Breast epithelium (tissue), 4 donors: ENCODE results near the gene MED28. TPM values are rescaled to one million over a fixed set of nuclear protein-coding genes. Genes with fewer than 3 reads are reported as not detected.
"Not testable (repeated sequence)": the region's sequence is repeated elsewhere in the genome, so short reads cannot be mapped to it uniquely, and the experiment has no call there.

Experiments
- DNase-seq, 2 donors: peaks; one replicate each; pipeline ENCODE4 v3.0.0-alpha.2; 2019; ENCODE audit warnings: low spot score in 2 of 2
- H3K27ac ChIP-seq, 2 donors: fragments of 200-600 bp; sonication (generic) in 1 of 2; one replicate each; pipeline ENCODE4 v1.5.1; 2016 to 2019; ENCODE audit warnings: mild to moderate bottlenecking in 1 of 2
- H3K27me3 ChIP-seq, 2 donors: fragments of 200-600 bp; sonication (generic) in 1 of 2; one replicate each; pipeline versions ENCODE4 v1.5.1 to v1.6.0; 2017 to 2019; ENCODE audit warnings: control low read depth in 1 of 2, mild to moderate bottlenecking in 1 of 2
- H3K36me3 ChIP-seq: fragments of 200-600 bp; one replicate; pipeline ENCODE4 v1.5.1; 2019
- H3K4me1 ChIP-seq, 2 donors: fragments of 200-600 bp; sonication (generic); one replicate each; pipeline ENCODE4 v1.5.1; 2016 to 2019; ENCODE audit warnings: control low read depth in 1 of 2
- H3K4me3 ChIP-seq, 3 donors: fragments of 200-600 bp; sonication (generic); 1 replicate in 2 of 3; 2 replicates in 1 of 3; pipeline ENCODE4 v1.5.1; 2016 to 2019; ENCODE audit warnings: mild to moderate bottlenecking in 3 of 3, moderate library complexity in 2 of 3
- H3K9me3 ChIP-seq, 2 donors: fragments of 200-600 bp; sonication (generic) in 1 of 2; one replicate each; pipeline ENCODE4 v1.5.1; 2016 to 2019; ENCODE audit warnings: control low read depth in 1 of 2
- POLR2A ChIP-seq: fragments of 450-650 bp; IDR thresholded peaks from one replicate; pipeline ENCODE4 v1.6.1; 2016; ENCODE audit warnings: antibody characterized with exemption, mild to moderate bottlenecking, moderate library complexity
- POLR2AphosphoS5 ChIP-seq, 3 donors: sonication (generic); formaldehyde crosslinking; IDR thresholded peaks; one replicate each; pipeline ENCODE4 v1.6.1; 2017; ENCODE audit warnings: antibody characterized with exemption in 3 of 3
- intact Hi-C: fragments of 100-400 bp; cut with DNase I; formaldehyde crosslinking; loops from one replicate; pipeline ENCODE4 v1.15.1; 2023; ENCODE audit warnings: low total_unique reads
- total RNA-seq, 3 donors: library from RNA; depleted of rRNA; stranded (reverse); fragments of >200 nt; gene quantifications; one replicate each; pipeline ENCODE4 v1.1.0, GENCODE V29; 2016
- TF ChIP-seq, protein P1 (sequence below), 3 donors: fragments of 450-650 bp; IDR thresholded peaks; one replicate each; pipeline ENCODE4 v1.5.1; 2016 to 2017; ENCODE audit warnings: antibody characterized with exemption in 3 of 3, mild to moderate bottlenecking in 3 of 3, moderate library complexity in 3 of 3

MED28 gene
- total RNA-seq, 3 donors from 2014 or later = 13.8 to 22.8 (median 19.7) TPM

- H3K27ac ChIP-seq = no peak overlapping the region
- DNase-seq = no peak
- H3K27me3 ChIP-seq = no peaks in the 10 kb centered on the region
- no peaks in the 10 kb centered on the region for H3K36me3 ChIP-seq
- no peak overlapping the region for H3K4me3 ChIP-seq
- intact Hi-C loops = no loop called here
- no peaks in the 10 kb centered on the region for H3K9me3 ChIP-seq
- no peak for TF ChIP-seq POLR2A
- TF ChIP-seq POLR2AphosphoS5 (IDR thresholded peaks at IDR 0.05) = no peak
- TF ChIP-seq, protein P1, sequence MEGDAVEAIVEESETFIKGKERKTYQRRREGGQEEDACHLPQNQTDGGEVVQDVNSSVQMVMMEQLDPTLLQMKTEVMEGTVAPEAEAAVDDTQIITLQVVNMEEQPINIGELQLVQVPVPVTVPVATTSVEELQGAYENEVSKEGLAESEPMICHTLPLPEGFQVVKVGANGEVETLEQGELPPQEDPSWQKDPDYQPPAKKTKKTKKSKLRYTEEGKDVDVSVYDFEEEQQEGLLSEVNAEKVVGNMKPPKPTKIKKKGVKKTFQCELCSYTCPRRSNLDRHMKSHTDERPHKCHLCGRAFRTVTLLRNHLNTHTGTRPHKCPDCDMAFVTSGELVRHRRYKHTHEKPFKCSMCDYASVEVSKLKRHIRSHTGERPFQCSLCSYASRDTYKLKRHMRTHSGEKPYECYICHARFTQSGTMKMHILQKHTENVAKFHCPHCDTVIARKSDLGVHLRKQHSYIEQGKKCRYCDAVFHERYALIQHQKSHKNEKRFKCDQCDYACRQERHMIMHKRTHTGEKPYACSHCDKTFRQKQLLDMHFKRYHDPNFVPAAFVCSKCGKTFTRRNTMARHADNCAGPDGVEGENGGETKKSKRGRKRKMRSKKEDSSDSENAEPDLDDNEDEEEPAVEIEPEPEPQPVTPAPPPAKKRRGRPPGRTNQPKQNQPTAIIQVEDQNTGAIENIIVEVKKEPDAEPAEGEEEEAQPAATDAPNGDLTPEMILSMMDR (IDR thresholded peaks at IDR 0.05) = no peak
- no peaks in the 10 kb centered on the region for H3K4me1 ChIP-seq
Observed at GRCh38 chr4:17650406-17650805, 36.0 kb downstream of the MED28 start.

- TF ChIP-seq, protein P1 (IDR thresholded peaks at IDR 0.05) = no peak
- no peak for TF ChIP-seq POLR2A
- TF ChIP-seq POLR2AphosphoS5 (IDR thresholded peaks at IDR 0.05) = no peak
- intact Hi-C loops = no loop called here
Observed at GRCh38 chr4:17654701-17655100, 40.3 kb downstream of the MED28 start.

GRCh38 chr4:17657090-17657489 lies 42.6 kb downstream of the MED28 start:
- DNase-seq = no peak
- H3K27ac ChIP-seq = no peak overlapping the region
- H3K9me3 ChIP-seq = no peaks in the 10 kb centered on the region
- H3K27me3 ChIP-seq = no peaks in the 10 kb centered on the region
- no peak overlapping the region for H3K4me3 ChIP-seq
- TF ChIP-seq, protein P1 (IDR thresholded peaks at IDR 0.05) = no peak
- TF ChIP-seq POLR2A (no peak), POLR2AphosphoS5 (IDR thresholded peaks at IDR 0.05) (no peak)
- H3K36me3 ChIP-seq = no peaks in the 10 kb centered on the region
- intact Hi-C loops = no loop called here
- H3K4me1 ChIP-seq = no peaks in the 10 kb centered on the region

More at GRCh38 chr4:17654701-17655100, 40.3 kb downstream of the MED28 start:
- Histone ChIP-seq H3K27me3 (no peaks in the 10 kb centered on the region), H3K27ac (no peak overlapping the region), H3K9me3 (no peaks in the 10 kb centered on the region), H3K4me3 (no peak overlapping the region), H3K4me1 (no peaks in the 10 kb centered on the region), H3K36me3 (no peaks in the 10 kb centered on the region)
- no peak for DNase-seq

GRCh38 chr4:17657849-17658248 lies 43.4 kb downstream of the MED28 start:
- Histone ChIP-seq H3K27ac (no peak overlapping the region), H3K36me3 (no peaks in the 10 kb centered on the region), H3K27me3 (no peaks in the 10 kb centered on the region), H3K4me1 (no peaks in the 10 kb centered on the region), H3K4me3 (no peak overlapping the region), H3K9me3 (no peaks in the 10 kb centered on the region)
- DNase-seq = no peak
- TF ChIP-seq, protein P1 (IDR thresholded peaks at IDR 0.05) = no peak
- TF ChIP-seq POLR2AphosphoS5 (IDR thresholded peaks at IDR 0.05) = no peak
- no peak for TF ChIP-seq POLR2A
- intact Hi-C loops = no loop called here

DNA sequence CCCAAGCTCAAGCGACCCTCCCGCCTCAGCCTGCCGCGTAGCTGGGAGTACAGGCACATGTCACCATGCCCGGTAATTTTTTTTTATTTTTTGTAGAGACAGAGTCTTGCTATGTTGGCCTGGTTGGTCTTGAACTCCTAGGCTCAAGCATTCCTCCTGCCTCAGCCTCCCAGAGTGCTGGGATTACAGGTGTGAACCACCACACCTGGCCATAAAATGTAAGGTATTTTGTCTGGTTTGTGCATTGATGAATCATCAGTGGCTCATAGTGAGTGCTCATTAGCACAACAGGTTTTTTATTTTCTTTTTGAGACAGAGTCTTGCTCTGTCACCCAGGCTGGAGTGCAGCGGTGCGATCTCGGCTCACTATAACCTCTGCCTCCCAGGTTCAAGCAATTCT lies 44.8 kb downstream of the MED28 start:
- H3K27me3 ChIP-seq, DNase-seq, intact Hi-C loops, H3K4me3 ChIP-seq, H3K27ac ChIP-seq, H3K36me3 ChIP-seq, H3K4me1 ChIP-seq, H3K9me3 ChIP-seq: not testable (repeated sequence)

DNA sequence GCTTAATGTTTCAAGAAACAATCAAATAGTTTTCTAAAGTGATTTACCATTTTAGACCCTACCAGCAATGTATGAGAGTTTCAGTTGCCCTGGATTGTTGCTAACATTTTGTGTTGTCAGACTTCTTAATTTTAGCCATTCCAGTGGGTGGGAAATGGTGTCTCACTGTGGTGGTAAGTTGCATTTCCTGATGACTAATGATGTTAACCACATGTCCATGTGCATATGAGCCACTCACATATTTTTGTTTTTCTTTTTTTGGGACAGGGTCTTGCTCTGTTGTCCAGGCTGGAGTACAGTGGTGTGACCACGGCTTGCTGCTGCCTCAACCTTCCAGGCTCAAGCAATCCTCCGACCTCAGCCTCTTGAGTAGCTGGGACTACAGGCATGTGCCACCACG lies 48.3 kb downstream of the MED28 start:
- TF ChIP-seq, protein P1 (IDR thresholded peaks at IDR 0.05) = no peak
- no peak for TF ChIP-seq POLR2A
- no peak for TF ChIP-seq POLR2AphosphoS5 (IDR thresholded peaks at IDR 0.05)
- no peak for DNase-seq
- Histone ChIP-seq H3K27ac (no peak overlapping the region), H3K9me3 (no peaks in the 10 kb centered on the region), H3K36me3 (no peaks in the 10 kb centered on the region), H3K27me3 (no peaks in the 10 kb centered on the region), H3K4me1 (no peaks in the 10 kb centered on the region), H3K4me3 (no peak overlapping the region)
- intact Hi-C loops = no loop called here
